HCT116 (cell line): ENCODE measurements around the gene AGPS.

Experiments
- EZH2 ChIP-seq: fragments of 200-600 bp; sonication (generic); IDR thresholded peaks from 2 replicates; pipeline ENCODE4 v1.6.1; 2017; ENCODE audit warnings: antibody characterized with exemption, mixed run types
- JUND ChIP-seq: IDR thresholded peaks from 2 replicates; pipeline ENCODE4 v1.6.1; 2012
- POLR2A ChIP-seq: IDR thresholded peaks from 2 replicates; pipeline ENCODE4 v1.7.0; 2011; ENCODE audit warnings: borderline replicate concordance; ENCODE audit not compliant: insufficient read depth, insufficient read length; ENCODE audit errors: extremely low read depth
- SRF ChIP-seq: IDR thresholded peaks from 2 replicates; pipeline ENCODE4 v1.6.1; 2012; ENCODE audit warnings: low read depth
- YY1 ChIP-seq: IDR thresholded peaks from 2 replicates; pipeline ENCODE4 v1.6.1; 2011; ENCODE audit warnings: low read length, low read depth, moderate library complexity, mild to moderate bottlenecking; ENCODE audit not compliant: insufficient replicate concordance; ENCODE audit errors: extremely low read depth
- ZNF274 ChIP-seq: fragments of 200-500 bp; sonication (Bioruptor generic); IDR thresholded peaks from 2 replicates; pipeline ENCODE4 v1.6.1; 2014; ENCODE audit warnings: mild to moderate bottlenecking, low read depth, low read length, inconsistent platforms
- TF ChIP-seq, protein P1 (sequence below), 3 experiments: fragments of 200-600 bp in 1 of 3; sonication (generic) in 1 of 3; IDR thresholded peaks in 2 of 3; conservative IDR thresholded peaks in 1 of 3; 2 replicates each; pipeline ENCODE4 v1.5.1; 2012 to 2017; ENCODE audit warnings: low read depth in 2 of 3, low read length in 2 of 3, antibody characterized with exemption in 1 of 3, borderline replicate concordance in 1 of 3, control low read depth in 1 of 3, mild to moderate bottlenecking in 1 of 3, mixed read lengths in 1 of 3, mixed run types in 1 of 3, moderate library complexity in 1 of 3; ENCODE audit not compliant: insufficient read depth in 1 of 3
- TF ChIP-seq, protein P2 (sequence below): IDR thresholded peaks from 2 replicates; pipeline ENCODE4 v1.6.1; 2012

DNA sequence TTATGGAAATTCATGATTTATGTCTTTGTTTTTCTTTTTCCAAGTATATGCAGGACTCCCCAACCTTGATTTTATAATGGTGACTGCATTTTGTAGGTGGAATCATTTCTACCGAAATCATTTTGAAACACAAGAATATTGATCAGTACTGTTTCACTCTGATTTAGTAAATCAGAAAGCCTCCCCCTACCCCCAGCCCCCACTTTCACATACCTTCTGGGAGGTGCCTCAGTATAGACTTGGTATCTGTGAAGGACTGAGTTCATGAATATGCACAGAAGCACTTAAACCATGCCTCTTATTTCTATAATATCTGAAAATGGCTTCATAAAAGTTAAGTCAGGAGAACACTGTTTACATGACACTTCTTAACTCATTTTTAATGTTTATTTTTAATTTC lies 147.7 kb downstream of the AGPS start:
- TF ChIP-seq, protein P1, sequence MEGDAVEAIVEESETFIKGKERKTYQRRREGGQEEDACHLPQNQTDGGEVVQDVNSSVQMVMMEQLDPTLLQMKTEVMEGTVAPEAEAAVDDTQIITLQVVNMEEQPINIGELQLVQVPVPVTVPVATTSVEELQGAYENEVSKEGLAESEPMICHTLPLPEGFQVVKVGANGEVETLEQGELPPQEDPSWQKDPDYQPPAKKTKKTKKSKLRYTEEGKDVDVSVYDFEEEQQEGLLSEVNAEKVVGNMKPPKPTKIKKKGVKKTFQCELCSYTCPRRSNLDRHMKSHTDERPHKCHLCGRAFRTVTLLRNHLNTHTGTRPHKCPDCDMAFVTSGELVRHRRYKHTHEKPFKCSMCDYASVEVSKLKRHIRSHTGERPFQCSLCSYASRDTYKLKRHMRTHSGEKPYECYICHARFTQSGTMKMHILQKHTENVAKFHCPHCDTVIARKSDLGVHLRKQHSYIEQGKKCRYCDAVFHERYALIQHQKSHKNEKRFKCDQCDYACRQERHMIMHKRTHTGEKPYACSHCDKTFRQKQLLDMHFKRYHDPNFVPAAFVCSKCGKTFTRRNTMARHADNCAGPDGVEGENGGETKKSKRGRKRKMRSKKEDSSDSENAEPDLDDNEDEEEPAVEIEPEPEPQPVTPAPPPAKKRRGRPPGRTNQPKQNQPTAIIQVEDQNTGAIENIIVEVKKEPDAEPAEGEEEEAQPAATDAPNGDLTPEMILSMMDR (IDR thresholded peaks at IDR 0.05 in 2 of 3, conservative IDR thresholded peaks at IDR 0.05 in 1 of 3; ENCODE audit: borderline replicate concordance in 1 of 3, insufficient read depth in 1 of 3, low read depth in 2 of 3, low read length in 2 of 3), result no peak
- TF ChIP-seq JUND, result no peak
- no peak for TF ChIP-seq SRF
- no peak for TF ChIP-seq EZH2
- TF ChIP-seq YY1, result no peak
- TF ChIP-seq, protein P2, sequence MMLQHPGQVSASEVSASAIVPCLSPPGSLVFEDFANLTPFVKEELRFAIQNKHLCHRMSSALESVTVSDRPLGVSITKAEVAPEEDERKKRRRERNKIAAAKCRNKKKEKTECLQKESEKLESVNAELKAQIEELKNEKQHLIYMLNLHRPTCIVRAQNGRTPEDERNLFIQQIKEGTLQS, result no peak
- TF ChIP-seq ZNF274, result no peak
- TF ChIP-seq POLR2A, result no peak
